Immature natural killer cell (primary cell): ENCODE measurements around the gene PDZRN4. TPM values are rescaled to one million over a fixed set of nuclear protein-coding genes. Genes with fewer than 3 reads are reported as not detected.
A peak's percentile ranks its signal among the peaks of the same experiment; 100 is the strongest.

ENCODE experiments used
- DNase-seq, 3 donors: peaks; one replicate each; pipeline ENCODE4 v3.0.0; 2022; ENCODE audit warnings: mixed read lengths in 1 of 3
- H3K27ac Mint-ChIP-seq, 6 donors: one replicate each; pipeline ENCODE4 v1.8.0; 2020; ENCODE audit warnings: mixed read lengths in 6 of 6, mild to moderate bottlenecking in 5 of 6, inconsistent platforms in 4 of 6, moderate library complexity in 3 of 6
- H3K27me3 Mint-ChIP-seq, 3 donors: one replicate each; pipeline ENCODE4 v1.8.0; 2020 to 2021; ENCODE audit warnings: low read depth in 3 of 3, mild to moderate bottlenecking in 3 of 3, mixed read lengths in 3 of 3, moderate library complexity in 3 of 3, inconsistent platforms in 1 of 3
- H3K36me3 Mint-ChIP-seq, 3 donors: one replicate each; pipeline ENCODE4 v1.8.0; 2020; ENCODE audit warnings: mixed read lengths in 3 of 3, inconsistent platforms in 2 of 3, mild to moderate bottlenecking in 2 of 3
- H3K4me1 Mint-ChIP-seq, 2 donors: one replicate each; pipeline ENCODE4 v1.8.0; 2020; ENCODE audit warnings: inconsistent platforms in 2 of 2, mild to moderate bottlenecking in 2 of 2, mixed read lengths in 2 of 2, moderate library complexity in 1 of 2
- H3K4me3 Mint-ChIP-seq, 5 donors: one replicate each; pipeline ENCODE4 v1.8.0; 2020; ENCODE audit warnings: mild to moderate bottlenecking in 5 of 5, mixed read lengths in 5 of 5, inconsistent platforms in 3 of 5, moderate library complexity in 3 of 5
- H3K9me3 Mint-ChIP-seq, 6 donors: one replicate each; pipeline ENCODE4 v1.8.0; 2020; ENCODE audit warnings: mild to moderate bottlenecking in 6 of 6, mixed read lengths in 6 of 6, inconsistent platforms in 4 of 6, moderate library complexity in 3 of 6
- polyA plus RNA-seq, 3 donors: library from polyadenylated mRNA; unstranded; fragments of 300-500 nt; fragmentation: Illumina TruSeq; gene quantifications; one replicate each; pipeline ENCODE4 v1.2.3, GENCODE V29; 2021

Gene PDZRN4
- polyA plus RNA-seq, 3 donors from 2014 or later, result not detected

DNA sequence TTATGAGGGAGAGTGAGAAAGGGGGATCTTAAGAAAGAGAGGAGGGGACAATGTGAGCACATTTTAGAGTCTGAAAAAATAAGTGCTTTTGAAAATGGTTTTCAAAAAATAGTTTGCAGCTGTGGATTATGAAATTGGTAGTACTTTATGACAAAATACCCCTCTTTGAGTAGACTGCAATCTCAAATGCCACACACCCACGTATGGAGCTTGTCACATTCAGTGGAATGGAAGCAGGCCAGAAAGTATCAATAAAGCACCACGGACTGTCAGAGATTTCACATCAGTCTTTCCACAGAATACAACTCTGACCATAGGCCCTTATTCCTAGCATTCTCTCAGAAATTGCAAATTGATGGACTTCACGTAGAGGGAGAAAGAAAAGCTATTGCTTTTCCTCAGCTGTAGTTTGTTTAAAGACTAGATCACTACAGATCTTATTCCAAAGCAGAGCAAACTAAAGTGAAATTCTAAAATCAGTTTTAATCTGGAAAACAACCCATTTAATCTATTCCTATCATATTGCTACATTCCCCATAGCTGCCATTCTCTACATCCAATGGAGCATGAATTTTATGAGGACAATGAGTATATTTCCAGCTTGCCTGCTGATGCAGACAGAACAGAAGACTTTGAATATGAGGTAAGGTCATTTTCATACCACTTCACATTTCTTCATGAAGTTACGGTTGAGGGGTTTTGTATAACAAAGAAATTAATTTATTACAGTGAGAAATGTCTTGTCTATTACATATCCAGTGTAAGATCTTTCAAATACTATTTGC, 321.3 kb downstream of the PDZRN4 start:
- H3K27ac Mint-ChIP-seq, result no peak overlapping the region
- DNase-seq, result no peak
- H3K9me3 Mint-ChIP-seq, result peaks cover 0 to 4% (median 0%) of the 10 kb centered on the region in 6 donors
- no peak overlapping the region for H3K4me3 Mint-ChIP-seq
- H3K36me3 Mint-ChIP-seq, result no peaks in the 10 kb centered on the region
- no peaks in the 10 kb centered on the region for H3K4me1 Mint-ChIP-seq
- peaks cover 0 to 1% (median 0%) of the 10 kb centered on the region in 3 donors for H3K27me3 Mint-ChIP-seq

DNA sequence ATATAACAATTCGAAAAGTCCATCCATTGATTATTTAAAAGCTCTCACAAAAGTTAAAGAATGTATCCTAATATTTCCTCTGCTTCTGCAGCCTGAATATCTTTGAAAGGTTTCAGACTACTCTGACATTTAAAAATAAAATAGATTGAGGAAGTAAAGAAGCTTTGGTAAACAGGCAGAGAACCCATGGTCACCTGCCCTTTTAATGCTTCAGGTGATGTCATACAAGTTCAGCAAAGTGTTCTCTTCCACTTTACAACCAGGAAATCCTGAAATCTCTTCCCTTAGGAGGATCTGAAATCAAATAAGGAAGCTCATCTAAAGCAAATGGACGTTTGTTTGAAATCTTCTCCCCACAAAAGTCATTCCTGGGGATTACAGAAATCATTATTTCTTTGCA, 322.4 kb downstream of the PDZRN4 start:
- H3K27me3 Mint-ChIP-seq, result peaks cover 0 to 1% (median 0%) of the 10 kb centered on the region in 3 donors
- no peak overlapping the region for H3K27ac Mint-ChIP-seq
- DNase-seq, result no peak
- H3K9me3 Mint-ChIP-seq, result peaks cover 0 to 4% (median 0%) of the 10 kb centered on the region in 6 donors
- no peaks in the 10 kb centered on the region for H3K36me3 Mint-ChIP-seq
- H3K4me3 Mint-ChIP-seq, result no peak overlapping the region
- no peaks in the 10 kb centered on the region for H3K4me1 Mint-ChIP-seq

DNA sequence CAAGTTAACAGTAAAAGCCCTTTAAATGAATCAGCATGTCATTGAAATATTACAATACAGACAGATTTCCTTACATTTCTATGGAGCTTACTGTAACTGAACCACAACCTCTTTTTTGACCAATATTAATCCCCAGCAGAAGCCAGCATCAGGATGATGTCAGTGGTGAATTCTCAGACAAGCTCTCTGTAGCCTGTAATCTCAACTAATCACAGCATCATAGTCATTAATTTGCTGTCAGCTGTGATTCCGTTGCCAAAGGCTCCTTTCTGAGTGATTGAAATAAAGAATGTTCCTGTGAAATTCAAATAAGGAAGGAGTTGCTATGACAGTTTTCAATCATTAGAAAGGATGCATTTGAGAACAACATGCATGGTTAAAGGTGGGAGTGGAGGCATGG, 323.1 kb downstream of the PDZRN4 start:
- no peak for DNase-seq
- H3K27me3 Mint-ChIP-seq, result peaks cover 0 to 1% (median 0%) of the 10 kb centered on the region in 3 donors
- no peak overlapping the region for H3K27ac Mint-ChIP-seq
- peaks cover 0 to 4% (median 0%) of the 10 kb centered on the region in 6 donors for H3K9me3 Mint-ChIP-seq
- no peaks in the 10 kb centered on the region for H3K36me3 Mint-ChIP-seq
- no peak overlapping the region for H3K4me3 Mint-ChIP-seq
- no peaks in the 10 kb centered on the region for H3K4me1 Mint-ChIP-seq

DNA sequence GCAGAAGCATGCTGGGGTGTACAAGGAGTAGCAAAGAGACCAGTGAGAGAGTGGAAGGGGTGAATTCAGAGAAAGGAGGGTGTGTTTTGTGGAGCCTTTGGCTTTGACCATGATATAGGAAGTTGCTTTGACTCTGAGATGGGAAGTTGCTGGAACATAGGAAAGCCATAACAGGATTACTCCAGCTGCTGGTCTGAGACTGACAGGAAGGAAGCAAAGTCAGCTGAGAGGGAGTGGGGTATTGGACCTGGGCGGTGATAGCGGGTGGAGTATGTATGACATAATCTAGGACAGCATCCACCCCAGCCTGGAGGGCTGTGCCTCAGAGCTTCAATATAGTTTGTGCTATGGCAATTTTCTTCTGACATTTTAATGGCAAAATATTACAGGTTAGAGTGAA, 324.4 kb downstream of the PDZRN4 start:
- no peaks in the 10 kb centered on the region for H3K4me1 Mint-ChIP-seq
- peaks cover 0 to 4% (median 0%) of the 10 kb centered on the region in 6 donors for H3K9me3 Mint-ChIP-seq
- DNase-seq, result no peak

DNA sequence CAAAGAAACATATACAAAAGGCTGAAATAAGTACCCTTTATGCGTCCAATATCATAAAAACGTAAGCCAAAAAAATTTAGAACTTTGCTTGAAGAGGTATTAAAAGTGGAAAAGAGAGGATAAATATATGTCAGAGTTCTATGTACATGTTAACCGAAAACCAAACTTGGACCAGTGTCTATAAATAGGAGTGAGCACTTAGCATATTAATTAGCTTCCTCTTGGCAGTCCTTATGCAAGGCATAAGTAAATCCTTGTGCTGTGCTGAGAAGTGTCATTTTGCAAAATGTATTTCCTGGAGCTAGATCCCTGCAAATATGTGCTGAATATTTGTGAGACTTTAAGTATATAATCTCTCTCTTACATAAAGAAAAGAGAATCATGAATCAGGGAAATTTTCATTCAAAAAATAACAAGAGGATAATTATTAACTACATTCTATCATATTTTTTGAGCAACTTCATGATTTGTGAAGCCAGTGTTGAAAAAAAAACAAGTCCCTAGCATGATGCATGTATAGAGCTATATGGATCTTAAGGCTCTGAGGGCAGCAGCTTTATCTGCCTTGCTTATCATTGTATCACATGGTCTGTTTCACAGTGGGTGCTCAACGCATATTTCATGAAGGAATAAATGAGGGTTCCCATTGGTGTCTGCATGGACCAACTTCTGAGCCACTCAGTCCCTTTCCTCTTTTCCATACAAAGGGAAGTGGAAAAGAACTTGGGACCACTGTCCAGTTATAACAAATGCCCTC, 326.1 kb downstream of the PDZRN4 start:
- H3K36me3 Mint-ChIP-seq, result no peaks in the 10 kb centered on the region

More for the DNA sequence above, 324.4 kb downstream of the PDZRN4 start:
- Mint-ChIP-seq H3K4me3 (no peak overlapping the region), H3K27ac (no peak overlapping the region), H3K27me3 (peaks cover 0 to 1% (median 0%) of the 10 kb centered on the region in 3 donors), H3K36me3 (no peaks in the 10 kb centered on the region)

DNA sequence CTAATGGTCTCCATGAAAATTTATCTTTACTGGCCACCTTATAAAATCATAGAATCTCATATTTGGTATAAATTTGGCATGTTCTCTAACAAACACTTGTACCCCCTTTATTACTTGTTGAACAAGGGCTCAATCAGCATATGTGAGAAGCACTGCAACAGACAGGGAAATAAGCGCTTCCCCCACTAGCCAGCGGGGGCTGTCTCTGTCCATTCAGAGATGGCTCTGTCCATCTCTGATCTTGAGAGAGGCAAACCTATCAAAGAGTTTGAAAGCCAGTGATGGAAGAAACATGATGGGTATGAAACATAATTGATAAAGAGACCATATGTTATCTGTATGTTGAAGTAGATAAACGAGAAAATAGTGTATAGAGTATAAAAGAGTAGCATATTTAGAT, 326.8 kb downstream of the PDZRN4 start:
- no peak overlapping the region for H3K27ac Mint-ChIP-seq
- no peak overlapping the region for H3K4me3 Mint-ChIP-seq
- DNase-seq, result no peak
- no peaks in the 10 kb centered on the region for H3K36me3 Mint-ChIP-seq
- no peaks in the 10 kb centered on the region for H3K4me1 Mint-ChIP-seq
- peaks cover 0 to 1% (median 0%) of the 10 kb centered on the region in 3 donors for H3K27me3 Mint-ChIP-seq
- peaks cover 0 to 8% (median 1%) of the 10 kb centered on the region in 6 donors for H3K9me3 Mint-ChIP-seq

More for the DNA sequence above, 326.1 kb downstream of the PDZRN4 start:
- no peaks in the 10 kb centered on the region for H3K4me1 Mint-ChIP-seq
- no peak overlapping the region for H3K27ac Mint-ChIP-seq
- H3K27me3 Mint-ChIP-seq, result peaks cover 0 to 1% (median 0%) of the 10 kb centered on the region in 3 donors
- no peak overlapping the region for H3K4me3 Mint-ChIP-seq
- peaks cover 0 to 5% (median 0%) of the 10 kb centered on the region in 6 donors for H3K9me3 Mint-ChIP-seq
- DNase-seq, result no peak

DNA sequence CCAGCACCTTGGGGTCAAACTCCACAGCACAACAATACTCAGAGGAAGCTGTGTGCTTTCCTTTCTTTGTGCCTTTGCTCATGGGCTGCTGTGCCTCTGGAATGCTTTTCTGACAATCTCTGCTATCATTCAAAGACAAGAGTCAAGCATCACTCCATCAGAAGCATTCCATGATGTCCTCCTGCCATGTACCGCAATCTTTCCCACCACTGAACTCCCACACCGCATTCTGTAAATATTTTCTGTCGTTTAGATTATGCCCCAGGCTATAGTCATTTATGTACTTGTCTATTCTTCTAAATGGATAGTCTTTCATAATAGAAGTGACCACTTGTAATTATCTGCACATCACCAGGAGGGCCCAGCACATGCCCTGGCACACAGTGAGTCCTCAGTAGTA, 327.8 kb downstream of the PDZRN4 start:
- Mint-ChIP-seq H3K27ac (no peak overlapping the region), H3K36me3 (no peaks in the 10 kb centered on the region), H3K9me3 (peaks cover 0 to 8% (median 1%) of the 10 kb centered on the region in 6 donors), H3K4me3 (no peak overlapping the region), H3K4me1 (no peaks in the 10 kb centered on the region), H3K27me3 (peaks cover 0 to 1% (median 0%) of the 10 kb centered on the region in 3 donors)
- no peak for DNase-seq

DNA sequence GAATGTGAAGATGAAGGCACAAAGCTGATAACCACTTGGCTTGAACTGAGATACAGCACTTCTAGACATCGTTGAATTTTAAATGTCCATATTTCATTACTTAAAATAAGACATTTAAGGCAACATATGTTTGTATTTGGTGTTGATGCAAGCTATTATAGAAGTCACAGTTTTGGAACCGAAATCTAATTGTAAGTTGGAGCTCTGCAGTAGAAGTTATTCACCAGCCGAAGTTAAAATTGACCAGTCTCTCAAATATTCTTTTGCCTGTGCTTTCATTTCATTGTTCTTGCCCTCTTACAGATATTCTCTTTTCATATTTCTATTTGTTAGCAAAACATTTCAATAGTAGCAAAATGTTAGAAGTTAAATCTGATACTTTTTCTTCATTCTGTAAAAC, 332.7 kb downstream of the PDZRN4 start:
- H3K4me3 Mint-ChIP-seq, result no peak overlapping the region
- H3K4me1 Mint-ChIP-seq, result peaks cover 4 to 12% of the 10 kb centered on the region in 2 donors
- H3K27me3 Mint-ChIP-seq, result peaks cover 0 to 4% (median 0%) of the 10 kb centered on the region in 3 donors
- no peaks in the 10 kb centered on the region for H3K36me3 Mint-ChIP-seq
- H3K27ac Mint-ChIP-seq, result no peak overlapping the region
- DNase-seq, result no peak
- H3K9me3 Mint-ChIP-seq, result peaks cover 0 to 4% (median 0%) of the 10 kb centered on the region in 6 donors

DNA sequence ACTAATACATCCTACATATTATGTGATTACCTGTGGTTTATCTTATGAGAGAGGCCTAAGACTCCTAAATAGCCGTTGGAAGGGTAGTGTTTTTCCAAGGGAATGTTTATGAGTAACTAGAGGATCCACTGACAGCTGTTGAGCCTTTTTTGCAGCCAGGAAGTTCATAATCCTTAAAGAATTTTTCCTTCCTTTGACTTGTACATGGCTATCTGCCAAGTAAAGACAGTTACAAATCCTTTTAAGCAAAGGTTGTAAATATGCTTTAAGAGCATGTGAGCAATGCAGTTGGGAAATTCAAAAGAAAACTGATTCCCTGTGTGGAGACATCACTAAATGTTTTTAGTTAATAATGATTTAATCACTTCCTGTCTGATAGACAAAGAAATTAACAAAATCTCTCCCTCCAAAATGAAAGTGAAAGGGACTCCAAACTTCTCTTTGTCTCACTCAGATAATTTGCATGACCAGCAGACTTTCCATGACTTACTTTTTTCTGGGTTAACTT, 333.8 kb downstream of the PDZRN4 start:
- Mint-ChIP-seq H3K4me1 (peaks cover 4 to 12% of the 10 kb centered on the region in 2 donors), H3K4me3 (peak overlapping the region in 4 of 5 donors; percentile 41 to 80 (median 68)), H3K27me3 (peaks cover 0 to 4% (median 2%) of the 10 kb centered on the region in 3 donors), H3K9me3 (peaks cover 0 to 4% (median 0%) of the 10 kb centered on the region in 6 donors), H3K27ac (peak overlapping the region in 5 of 6 donors; percentile 10 to 64 (median 22)), H3K36me3 (no peaks in the 10 kb centered on the region)
- no peak for DNase-seq

DNA sequence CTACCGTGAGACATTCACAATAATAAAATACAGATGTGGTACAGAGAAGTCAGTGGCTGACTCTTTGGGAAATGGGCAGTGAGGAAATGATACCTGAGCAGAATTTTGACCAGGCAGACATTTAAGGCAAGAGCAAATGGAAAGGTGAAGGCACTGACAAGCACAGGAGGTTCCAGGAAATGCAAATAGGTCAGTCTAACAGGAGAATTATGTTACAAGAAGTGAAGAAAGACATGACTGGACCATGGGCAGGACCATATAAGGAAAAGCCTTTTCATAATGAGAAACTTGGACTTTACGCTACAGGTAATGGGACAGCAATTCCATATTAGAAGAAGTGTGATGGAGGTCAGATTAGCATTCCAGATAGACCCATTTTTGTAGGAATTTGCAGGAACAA, 338.9 kb downstream of the PDZRN4 start:
- Mint-ChIP-seq H3K9me3 (no peaks in the 10 kb centered on the region), H3K4me1 (peaks cover 2 to 10% of the 10 kb centered on the region in 2 donors), H3K4me3 (no peak overlapping the region), H3K27ac (no peak overlapping the region), H3K36me3 (no peaks in the 10 kb centered on the region), H3K27me3 (peaks cover 0 to 4% (median 4%) of the 10 kb centered on the region in 3 donors)
- no peak for DNase-seq

DNA sequence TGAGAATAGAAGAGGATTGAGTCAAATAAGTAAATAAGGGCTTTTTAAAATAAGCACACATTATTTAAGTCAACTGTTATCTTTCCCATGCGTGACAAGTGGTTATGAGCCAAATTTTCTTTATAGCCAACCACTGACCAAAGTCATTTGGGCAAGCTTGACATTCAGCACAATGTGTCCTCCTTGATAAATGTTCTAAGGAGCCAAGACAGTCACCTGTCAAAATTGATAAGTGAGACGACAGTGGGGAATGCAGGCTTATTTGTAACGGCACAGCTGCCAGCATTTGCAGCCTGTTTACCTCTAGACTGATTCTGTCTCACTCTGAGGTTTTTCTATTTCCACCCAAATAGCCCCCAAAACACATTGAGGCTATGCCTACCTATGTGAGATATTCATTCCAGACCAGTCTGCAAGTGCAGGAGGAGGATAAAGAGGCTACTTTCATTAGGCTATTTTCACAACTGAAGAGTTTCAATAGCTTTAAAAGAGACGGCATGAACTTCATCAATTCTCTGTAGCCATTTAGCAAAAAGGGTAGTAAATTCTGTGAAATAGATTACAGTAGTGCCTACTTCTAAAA, 339.5 kb downstream of the PDZRN4 start:
- Mint-ChIP-seq H3K9me3 (no peaks in the 10 kb centered on the region), H3K4me1 (peaks cover 0 to 4% of the 10 kb centered on the region in 2 donors), H3K27ac (no peak overlapping the region), H3K27me3 (peaks cover 0 to 4% (median 4%) of the 10 kb centered on the region in 3 donors), H3K4me3 (no peak overlapping the region), H3K36me3 (no peaks in the 10 kb centered on the region)
- no peak for DNase-seq

DNA sequence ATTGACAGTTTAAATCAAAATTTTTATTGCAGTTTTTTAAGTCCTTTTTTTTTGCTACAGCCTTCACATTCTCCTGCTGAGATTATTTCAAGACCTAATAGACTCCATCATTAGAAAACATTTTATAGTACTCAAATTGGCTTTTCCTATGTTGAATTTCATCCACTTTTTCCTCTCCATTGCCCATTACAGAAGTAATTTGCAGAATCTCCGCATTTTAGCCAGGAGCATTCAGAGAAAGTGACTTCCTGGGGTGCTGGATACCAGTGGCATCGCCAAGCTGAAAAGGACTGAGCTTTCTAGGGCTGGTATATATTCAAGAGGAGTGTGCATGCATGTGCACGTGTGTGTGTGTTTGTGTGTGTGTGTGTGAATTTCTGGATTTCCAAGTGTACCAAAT, 340.8 kb downstream of the PDZRN4 start:
- Mint-ChIP-seq H3K27ac (no peak overlapping the region), H3K4me3 (no peak overlapping the region), H3K4me1 (no peaks in the 10 kb centered on the region), H3K36me3 (no peaks in the 10 kb centered on the region), H3K9me3 (peaks cover 0 to 2% (median 0%) of the 10 kb centered on the region in 6 donors), H3K27me3 (peaks cover 0 to 4% (median 0%) of the 10 kb centered on the region in 3 donors)
- no peak for DNase-seq

DNA sequence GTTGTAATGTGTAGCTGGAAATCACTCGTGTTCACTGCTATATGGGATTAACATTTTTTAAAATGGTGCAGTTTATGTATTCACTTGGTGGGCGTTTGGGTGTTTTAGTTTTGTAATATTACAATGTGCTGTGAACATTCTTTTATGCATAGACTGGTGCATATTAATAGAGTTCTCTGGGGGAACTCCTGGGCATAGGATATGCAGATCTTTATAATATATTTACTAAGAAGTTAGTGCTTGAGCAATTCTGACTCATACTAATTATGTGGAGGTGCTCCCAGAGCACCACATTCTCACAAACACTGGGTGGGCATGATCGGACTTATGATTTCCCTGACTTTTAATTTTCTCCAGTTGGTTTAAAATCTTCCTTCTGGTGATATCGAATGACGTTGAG, 342.3 kb downstream of the PDZRN4 start:
- Mint-ChIP-seq H3K36me3 (no peaks in the 10 kb centered on the region), H3K9me3 (peaks cover 0 to 2% (median 0%) of the 10 kb centered on the region in 6 donors), H3K4me1 (no peaks in the 10 kb centered on the region), H3K4me3 (no peak overlapping the region), H3K27ac (no peak overlapping the region), H3K27me3 (peaks cover 0 to 4% (median 0%) of the 10 kb centered on the region in 3 donors)
- no peak for DNase-seq
